Mononuclear cell (primary cell): ENCODE results near the gene NFASC. TPM values are rescaled to one million over a fixed set of nuclear protein-coding genes. Genes with fewer than 3 reads are reported as not detected.

Experiments
- H3K27me3 ChIP-seq: 2 replicates; pipeline ENCODE4 v1.6.0; 2011; ENCODE audit warnings: low read length, control low read depth; ENCODE audit not compliant: insufficient read depth
- H3K4me1 ChIP-seq: 2 replicates; pipeline ENCODE4 v1.5.1; 2011; ENCODE audit warnings: mild to moderate bottlenecking, low read length, control low read depth; ENCODE audit not compliant: insufficient read depth
- H3K4me3 ChIP-seq: 2 replicates; pipeline ENCODE4 v1.5.1; 2011; ENCODE audit warnings: mild to moderate bottlenecking, low read length, moderate library complexity
- H3K9me3 ChIP-seq: 2 replicates; pipeline ENCODE4 v1.5.1; 2011; ENCODE audit warnings: low read depth, mild to moderate bottlenecking, control low read depth, low read length
- total RNA-seq: library from RNA; depleted of rRNA; stranded (reverse); fragments of >200 nt; gene quantifications from one replicate; pipeline ENCODE4 v1.2.3, GENCODE V29; 2012

NFASC gene
- total RNA-seq, 1 donor, result under 0.01 TPM

GRCh38 chr1:205069371-205070125 lies 198.9 kb downstream of the NFASC start:
- Histone ChIP-seq H3K27me3 (no peaks in the 10 kb centered on the region), H3K4me1 (no peaks in the 10 kb centered on the region), H3K4me3 (no peak overlapping the region), H3K9me3 (no peaks in the 10 kb centered on the region)

- Histone ChIP-seq H3K27me3 (no peaks in the 10 kb centered on the region), H3K4me1 (no peaks in the 10 kb centered on the region), H3K9me3 (no peaks in the 10 kb centered on the region), H3K4me3 (no peak overlapping the region)
Measured at GRCh38 chr1:205071028-205071409, 200.4 kb downstream of the NFASC start.

DNA sequence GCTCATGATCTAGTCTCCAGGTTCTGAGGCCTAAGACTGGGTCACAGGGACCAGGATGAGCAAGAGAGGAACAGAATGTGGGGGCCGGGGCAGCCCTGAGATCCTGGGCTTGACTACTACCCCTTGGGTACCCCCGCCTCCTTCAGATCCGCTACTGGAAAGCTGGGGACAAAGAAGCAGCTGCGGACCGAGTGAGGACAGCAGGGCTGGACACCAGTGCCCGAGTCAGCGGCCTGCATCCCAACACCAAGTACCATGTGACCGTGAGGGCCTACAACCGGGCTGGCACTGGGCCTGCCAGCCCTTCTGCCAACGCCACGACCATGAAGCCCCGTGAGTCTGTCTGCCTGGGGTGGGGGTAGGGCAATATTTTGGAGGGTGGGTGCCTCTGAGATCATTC lies 201.1 kb downstream of the NFASC start:
- H3K4me1 ChIP-seq, result no peaks in the 10 kb centered on the region
- no peak overlapping the region for H3K4me3 ChIP-seq
- H3K9me3 ChIP-seq, result no peaks in the 10 kb centered on the region
- no peaks in the 10 kb centered on the region for H3K27me3 ChIP-seq

GRCh38 chr1:205072286-205072685 lies 201.6 kb downstream of the NFASC start:
- no peaks in the 10 kb centered on the region for H3K27me3 ChIP-seq
- H3K9me3 ChIP-seq, result no peaks in the 10 kb centered on the region
- no peak overlapping the region for H3K4me3 ChIP-seq
- H3K4me1 ChIP-seq, result no peaks in the 10 kb centered on the region

Other genes starting within 250 kb of the NFASC start
- not detected for gene LRRN2, start 185.1 kb upstream of the NFASC start, total RNA-seq
- 0.21 TPM for gene CNTN2, start 172.3 kb downstream of the NFASC start, total RNA-seq
- 0.63 TPM for gene TMEM81, start 213.6 kb downstream of the NFASC start, total RNA-seq